Endodermal cell (in vitro differentiated cells): Measurements from ENCODE around the gene TLE3. TPM values are rescaled to one million over a fixed set of nuclear protein-coding genes. Genes with fewer than 3 reads are reported as not detected.

Source experiments
- DNase-seq: peaks from one replicate; pipeline ENCODE4 v3.0.0-alpha.2; 2017
- H3K27ac ChIP-seq: 2 replicates; pipeline ENCODE4 v1.5.1; 2013; ENCODE audit warnings: mild to moderate bottlenecking, low read depth, low read length, moderate library complexity
- H3K27me3 ChIP-seq: 2 replicates; pipeline ENCODE4 v1.6.1; 2013; ENCODE audit warnings: mild to moderate bottlenecking, low read length, moderate library complexity; ENCODE audit not compliant: insufficient read depth, control insufficient read depth, poor library complexity, severe bottlenecking
- H3K36me3 ChIP-seq: 2 replicates; pipeline ENCODE4 v1.7.0; 2013; ENCODE audit warnings: mild to moderate bottlenecking, low read length, moderate library complexity; ENCODE audit not compliant: control insufficient read depth, insufficient read depth
- H3K4me1 ChIP-seq: one replicate; pipeline ENCODE4 v1.7.0; 2013; ENCODE audit warnings: low read length; ENCODE audit not compliant: control insufficient read depth, insufficient read depth
- H3K4me3 ChIP-seq: 2 replicates; pipeline ENCODE4 v1.5.1; 2013; ENCODE audit warnings: mild to moderate bottlenecking, low read length, moderate library complexity
- H3K9ac ChIP-seq: 2 replicates; pipeline ENCODE4 v1.6.1; 2013; ENCODE audit warnings: mild to moderate bottlenecking, low read length, moderate library complexity; ENCODE audit not compliant: poor library complexity, severe bottlenecking; ENCODE audit errors: extremely low read depth
- H3K9me3 ChIP-seq: 2 replicates; pipeline ENCODE4 v1.6.1; 2013; ENCODE audit warnings: mild to moderate bottlenecking, low read length, moderate library complexity; ENCODE audit not compliant: control insufficient read depth
- H3K27ac Mint-ChIP-seq: 2 replicates; pipeline ENCODE4 v1.8.0; 2020; ENCODE audit warnings: mixed read lengths
- H3K27me3 Mint-ChIP-seq: 2 replicates; pipeline ENCODE4 v1.8.0; 2021; ENCODE audit warnings: mild to moderate bottlenecking, mixed read lengths; ENCODE audit not compliant: insufficient read depth
- H3K36me3 Mint-ChIP-seq: 2 replicates; pipeline ENCODE4 v1.8.0; 2020; ENCODE audit warnings: low read depth, mixed read lengths
- H3K4me1 Mint-ChIP-seq: 2 replicates; pipeline ENCODE4 v1.8.0; 2020; ENCODE audit warnings: mixed read lengths
- H3K4me3 Mint-ChIP-seq: 2 replicates; pipeline ENCODE4 v1.8.0; 2020; ENCODE audit warnings: mild to moderate bottlenecking, moderate library complexity, mixed read lengths
- H3K9me3 Mint-ChIP-seq: 2 replicates; pipeline ENCODE4 v1.8.0; 2020; ENCODE audit warnings: mild to moderate bottlenecking, mixed read lengths
- CTCF ChIP-seq: fragments of 200-600 bp; sonication (generic); conservative IDR thresholded peaks from 2 replicates; pipeline ENCODE4 v1.5.0; 2021; ENCODE audit warnings: antibody characterized with exemption, mild to moderate bottlenecking
- WGBS, 2 experiments: methylation state at CpG; one replicate each; pipeline versions ENCODE4 v1.1.5 to v1.1.7; 2013; ENCODE audit warnings: missing lambda C conversion rate in 2 of 2, mixed read lengths in 1 of 2; ENCODE audit not compliant: insufficient coverage in 1 of 2, insufficient read length in 1 of 2; 5-methylcytosine and 5-hydroxymethylcytosine counted together
- total RNA-seq, 2 donors: library from RNA; stranded (reverse); fragmentation: NEBNext Ultra II Directional in 1 of 2; extraction: Animal tissue kit (Norgen Biotek cat#: 25700) in 1 of 2; gene quantifications; 2 replicates in 1 of 2; 3 replicates in 1 of 2; pipeline ENCODE4 v1.2.1, GENCODE V29; 2021

The TLE3 gene
- total RNA-seq, 2 donors from 2014 or later, result 66.5 to 81.1 TPM

- peaks cover 66% of the 10 kb centered on the region for H3K36me3 Mint-ChIP-seq
- WGBS, 2 experiments, result 92 to 96% methylated on average over 5 to 11 of the region's 12 CpGs
- no peak overlapping the region for H3K4me3 Mint-ChIP-seq
- TF ChIP-seq CTCF, result no peak
- no peak for DNase-seq
- Histone ChIP-seq H3K36me3 (peaks cover 83% of the 10 kb centered on the region), H3K9ac (no peak overlapping the region), H3K9me3 (no peaks in the 10 kb centered on the region), H3K27ac (no peak overlapping the region), H3K4me1 (peaks cover 6% of the 10 kb centered on the region), H3K27me3 (no peaks in the 10 kb centered on the region), H3K4me3 (no peak overlapping the region)
- no peak overlapping the region for H3K27ac Mint-ChIP-seq
- no peaks in the 10 kb centered on the region for H3K9me3 Mint-ChIP-seq
- no peaks in the 10 kb centered on the region for H3K27me3 Mint-ChIP-seq
- H3K4me1 Mint-ChIP-seq, result peaks cover 8% of the 10 kb centered on the region
Measured at GRCh38 chr15:70066004-70066403, 31.7 kb downstream of the TLE3 start.

- H3K27me3 Mint-ChIP-seq, result no peaks in the 10 kb centered on the region
- H3K36me3 ChIP-seq, result peaks cover 83% of the 10 kb centered on the region
- H3K4me3 ChIP-seq, result no peak overlapping the region
- H3K27ac ChIP-seq, result no peak overlapping the region
- H3K4me1 Mint-ChIP-seq, result peaks cover 8% of the 10 kb centered on the region
- no peak for TF ChIP-seq CTCF
- H3K36me3 Mint-ChIP-seq, result peaks cover 67% of the 10 kb centered on the region
- H3K27ac Mint-ChIP-seq, result peak overlapping the region; percentile 66
- H3K9me3 ChIP-seq, result no peaks in the 10 kb centered on the region
- H3K4me3 Mint-ChIP-seq, result no peak overlapping the region
- 92 to 98% methylated on average over 5 to 6 of the region's 6 CpGs for WGBS, 2 experiments
- no peak for DNase-seq
- no peaks in the 10 kb centered on the region for H3K9me3 Mint-ChIP-seq
- peaks cover 6% of the 10 kb centered on the region for H3K4me1 ChIP-seq
- no peak overlapping the region for H3K9ac ChIP-seq
- H3K27me3 ChIP-seq, result no peaks in the 10 kb centered on the region
Measured at GRCh38 chr15:70065006-70065722, 32.6 kb downstream of the TLE3 start.

GRCh38 chr15:70064441-70064840 is 33.3 kb downstream of the TLE3 start:
- Mint-ChIP-seq H3K4me3 (no peak overlapping the region), H3K4me1 (peaks cover 8% of the 10 kb centered on the region), H3K27ac (peak overlapping the region; percentile 80), H3K36me3 (peaks cover 66% of the 10 kb centered on the region), H3K9me3 (no peaks in the 10 kb centered on the region), H3K27me3 (no peaks in the 10 kb centered on the region)
- H3K9me3 ChIP-seq, result no peaks in the 10 kb centered on the region
- H3K4me3 ChIP-seq, result no peak overlapping the region
- no peak overlapping the region for H3K27ac ChIP-seq
- no peaks in the 10 kb centered on the region for H3K27me3 ChIP-seq
- TF ChIP-seq CTCF, result no peak
- H3K36me3 ChIP-seq, result peaks cover 83% of the 10 kb centered on the region
- DNase-seq, result no peak
- WGBS, 2 experiments, result 83 to 89% methylated on average over 2 to 4 of the region's 4 CpGs
- no peak overlapping the region for H3K9ac ChIP-seq
- H3K4me1 ChIP-seq, result peaks cover 6% of the 10 kb centered on the region
